Calu3 (cell line): ENCODE results near the gene AEBP1. TPM values are rescaled to one million over a fixed set of nuclear protein-coding genes. Genes with fewer than 3 reads are reported as not detected.

ENCODE experiments used
- BruUV-seq: library from RNA; stranded (reverse); fragments of 400-500 nt; replicated peaks from 2 replicates; lab custom pipeline; 2021; lab: Mats Ljungman, UMichigan
- CTCF ChIA-PET: fragments of 300-600 bp; sonication (Branson Sonifier 250); formaldehyde crosslinking; loops from one replicate; lab custom pipeline; 2022; ENCODE audit warnings: antibody characterized with exemption; lab: Charles Lee
- DNase-seq: peaks from one replicate; pipeline ENCODE4 v3.0.0; 2022
- H3K27ac Mint-ChIP-seq: one replicate; pipeline ENCODE4 v1.8.0; 2022; ENCODE audit warnings: mixed read lengths; ENCODE audit not compliant: unreplicated experiment
- H3K27me3 Mint-ChIP-seq: one replicate; pipeline ENCODE4 v1.8.0; 2022; ENCODE audit warnings: mixed read lengths; ENCODE audit not compliant: unreplicated experiment
- H3K36me3 Mint-ChIP-seq: one replicate; pipeline ENCODE4 v1.8.0; 2022; ENCODE audit warnings: mild to moderate bottlenecking, moderate library complexity, mixed read lengths; ENCODE audit not compliant: insufficient read depth, unreplicated experiment
- H3K4me1 Mint-ChIP-seq: one replicate; pipeline ENCODE4 v1.8.0; 2022; ENCODE audit warnings: mild to moderate bottlenecking, low read depth, mixed read lengths; ENCODE audit not compliant: unreplicated experiment
- H3K4me3 Mint-ChIP-seq: one replicate; pipeline ENCODE4 v1.8.0; 2022; ENCODE audit warnings: mild to moderate bottlenecking, low read depth, moderate library complexity, mixed read lengths; ENCODE audit not compliant: unreplicated experiment
- H3K9me3 Mint-ChIP-seq: one replicate; pipeline ENCODE4 v1.8.0; 2022; ENCODE audit warnings: low read depth, mixed read lengths; ENCODE audit not compliant: unreplicated experiment
- CTCF ChIP-seq: fragments of 200-600 bp; IDR thresholded peaks from one replicate; pipeline ENCODE4 v1.8.0; 2022; ENCODE audit warnings: antibody characterized with exemption; ENCODE audit not compliant: unreplicated experiment
- intact Hi-C: fragments of 100-400 bp; cut with micrococcal nuclease; formaldehyde crosslinking; loops from one replicate; pipeline ENCODE4 v1.10.0; 2022; ENCODE audit not compliant: unreplicated experiment
- total RNA-seq: library from RNA; stranded (reverse); gene quantifications from 2 replicates; pipeline ENCODE4 v1.2.3, GENCODE V29; 2022

AEBP1 gene
- total RNA-seq, 1 experiment from 2014 or later, result not detected

- H3K4me3 Mint-ChIP-seq, result no peak overlapping the region
- peaks cover 14% of the 10 kb centered on the region for H3K27me3 Mint-ChIP-seq
- TF ChIP-seq CTCF, result no peak
- peaks cover 50% of the 10 kb centered on the region for H3K36me3 Mint-ChIP-seq
- BruUV-seq, result no TSS peak
- no peak for DNase-seq
- CTCF ChIA-PET, result no interaction called here
- H3K4me1 Mint-ChIP-seq, result no peaks in the 10 kb centered on the region
- no peaks in the 10 kb centered on the region for H3K9me3 Mint-ChIP-seq
- no peak overlapping the region for H3K27ac Mint-ChIP-seq
- intact Hi-C loops, result no loop called here
These were observed 12.1 kb downstream of the AEBP1 start for GRCh38 chr7:44116087-44116788.

- Mint-ChIP-seq H3K27me3 (peaks cover 6% of the 10 kb centered on the region), H3K36me3 (peaks cover 44% of the 10 kb centered on the region), H3K4me1 (peaks cover under 1% of the 10 kb centered on the region), H3K27ac (no peak overlapping the region), H3K9me3 (no peaks in the 10 kb centered on the region), H3K4me3 (no peak overlapping the region)
- intact Hi-C loops, result no loop called here
- DNase-seq, result no peak
- CTCF ChIA-PET, result no interaction called here
- no TSS peak for BruUV-seq
- no peak for TF ChIP-seq CTCF
These were observed 12.9 kb downstream of the AEBP1 start for GRCh38 chr7:44116789-44117666.

- Mint-ChIP-seq H3K27me3 (no peaks in the 10 kb centered on the region), H3K9me3 (no peaks in the 10 kb centered on the region), H3K27ac (no peak overlapping the region), H3K36me3 (peaks cover 42% of the 10 kb centered on the region), H3K4me3 (no peak overlapping the region), H3K4me1 (peaks cover 9% of the 10 kb centered on the region)
- DNase-seq, result no peak
- intact Hi-C loops, result no loop called here
- CTCF ChIA-PET, result no interaction called here
- BruUV-seq, result no TSS peak
- no peak for TF ChIP-seq CTCF
These were observed 13.8 kb downstream of the AEBP1 start for GRCh38 chr7:44117801-44118429.

GRCh38 chr7:44119829-44120380 is 15.8 kb downstream of the AEBP1 start:
- BruUV-seq, result no TSS peak
- H3K27me3 Mint-ChIP-seq, result no peaks in the 10 kb centered on the region
- H3K9me3 Mint-ChIP-seq, result no peaks in the 10 kb centered on the region
- no peak for TF ChIP-seq CTCF
- no peak for DNase-seq
- H3K4me3 Mint-ChIP-seq, result no peak overlapping the region
- H3K27ac Mint-ChIP-seq, result no peak overlapping the region
- CTCF ChIA-PET, result no interaction called here
- peaks cover 41% of the 10 kb centered on the region for H3K36me3 Mint-ChIP-seq
- peaks cover 19% of the 10 kb centered on the region for H3K4me1 Mint-ChIP-seq
- intact Hi-C loops, result loop anchor here (5.0 kb wide), 1 partner anchor 73 kb away; no protein-coding TSS in a partner anchor
